Raji (cell line): ENCODE results near the gene PIK3R5.

ENCODE experiments used
- POLR2A ChIP-seq: IDR thresholded peaks from 2 replicates; pipeline ENCODE4 v1.6.1; 2011; ENCODE audit warnings: low read depth, low read length, control low read depth; ENCODE audit not compliant: insufficient read depth

The PIK3R5 gene

DNA sequence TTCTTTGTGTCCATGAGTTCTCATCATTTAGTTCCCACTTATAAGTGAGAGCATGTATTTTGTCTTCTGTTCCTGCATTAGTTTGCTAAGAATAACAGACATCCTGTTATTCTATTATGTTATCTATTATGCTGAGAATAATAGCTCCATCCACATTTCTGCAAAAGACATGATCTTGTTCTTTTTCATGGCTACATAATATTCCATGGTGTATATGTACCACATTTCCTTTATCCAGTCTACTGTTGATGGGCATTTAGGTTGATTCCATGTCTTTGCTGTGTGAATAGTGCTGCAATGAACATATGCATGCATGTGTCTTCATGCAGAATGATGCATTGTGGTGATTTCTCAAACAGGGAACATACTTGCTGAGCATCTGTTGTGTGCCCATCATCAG is 21.4 kb downstream of the PIK3R5 start:
- TF ChIP-seq POLR2A: no peak

DNA sequence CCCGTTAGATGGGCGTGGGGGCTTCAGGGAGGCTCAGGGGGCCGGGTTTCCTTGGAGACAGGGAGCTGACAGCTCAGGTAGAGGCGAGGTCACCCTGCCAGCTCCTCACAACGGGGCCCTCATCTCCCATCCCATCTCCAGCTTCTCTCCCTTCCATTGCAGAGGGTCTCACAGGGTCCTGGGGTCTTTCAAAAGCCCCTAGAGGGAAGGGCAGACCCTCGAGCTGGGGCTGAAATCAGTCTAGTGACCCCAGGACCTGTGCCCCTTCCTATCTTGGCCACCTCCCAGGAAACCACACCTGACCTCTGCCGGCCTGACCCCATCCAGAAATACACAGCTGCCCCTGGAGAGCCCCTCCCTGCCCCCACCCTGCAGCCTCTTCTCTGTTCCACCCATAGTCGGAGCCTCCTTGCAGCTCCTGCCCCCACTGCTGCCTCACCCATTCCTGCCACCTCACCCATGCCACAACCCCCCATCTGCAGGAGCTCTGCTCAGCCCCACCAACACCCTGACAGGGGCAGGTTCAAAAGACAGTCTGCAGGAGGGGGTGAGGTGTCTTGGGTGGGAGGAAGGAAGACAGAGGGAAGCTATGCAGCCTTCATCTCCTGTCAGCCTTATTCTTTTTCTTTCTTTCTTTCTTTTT is 23.4 kb downstream of the PIK3R5 start:
- TF ChIP-seq POLR2A: no peak

DNA sequence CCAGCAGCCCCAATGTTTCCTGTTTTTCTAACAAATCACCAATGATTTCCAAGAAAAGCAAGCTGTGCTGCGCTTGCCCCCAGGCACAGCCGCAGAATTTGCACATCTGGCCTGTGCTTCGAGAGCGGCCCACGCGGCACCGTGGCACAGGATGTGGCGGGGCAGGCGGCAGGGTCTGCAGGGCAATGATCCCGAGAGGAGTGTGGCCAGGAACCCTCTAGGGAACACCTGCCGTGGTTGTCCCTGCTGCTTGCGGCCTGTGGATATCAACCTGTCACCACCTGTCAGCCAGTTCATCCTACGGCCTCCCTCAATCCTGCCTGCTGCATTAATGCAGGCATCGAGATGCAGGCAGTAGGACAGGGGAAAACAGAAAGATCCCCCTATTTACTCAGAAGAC is 24.0 kb downstream of the PIK3R5 start:
- no peak for TF ChIP-seq POLR2A

DNA sequence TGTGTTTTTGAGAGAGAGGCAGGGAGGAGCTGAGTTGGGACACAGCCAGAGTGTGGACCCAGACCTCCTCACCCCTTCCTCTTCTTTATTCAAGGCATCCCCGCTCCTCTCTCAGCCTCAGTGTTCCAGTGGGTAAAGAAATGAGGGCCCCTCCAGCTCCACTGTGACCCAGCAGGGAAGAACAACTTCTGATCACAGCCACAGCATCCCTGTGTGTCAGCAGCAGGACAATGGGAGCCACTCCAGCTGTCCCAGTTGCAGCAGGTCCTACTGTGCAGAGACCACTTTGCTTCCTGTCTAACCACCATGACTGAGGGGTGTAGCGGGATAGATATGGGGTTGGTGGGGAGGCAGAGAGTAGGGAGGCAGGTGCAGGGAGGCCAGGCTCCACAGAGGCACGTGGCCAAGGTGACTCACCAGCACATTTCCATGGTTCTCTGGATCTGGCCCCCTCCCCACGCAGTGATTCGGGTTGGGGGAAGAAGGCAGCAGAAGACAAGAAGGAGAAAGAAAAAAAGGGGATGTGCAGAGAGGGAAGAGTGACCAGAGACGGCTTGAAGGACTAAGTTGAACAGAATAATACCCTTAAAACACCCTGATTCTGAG is 24.5 kb downstream of the PIK3R5 start:
- TF ChIP-seq POLR2A: no peak

DNA sequence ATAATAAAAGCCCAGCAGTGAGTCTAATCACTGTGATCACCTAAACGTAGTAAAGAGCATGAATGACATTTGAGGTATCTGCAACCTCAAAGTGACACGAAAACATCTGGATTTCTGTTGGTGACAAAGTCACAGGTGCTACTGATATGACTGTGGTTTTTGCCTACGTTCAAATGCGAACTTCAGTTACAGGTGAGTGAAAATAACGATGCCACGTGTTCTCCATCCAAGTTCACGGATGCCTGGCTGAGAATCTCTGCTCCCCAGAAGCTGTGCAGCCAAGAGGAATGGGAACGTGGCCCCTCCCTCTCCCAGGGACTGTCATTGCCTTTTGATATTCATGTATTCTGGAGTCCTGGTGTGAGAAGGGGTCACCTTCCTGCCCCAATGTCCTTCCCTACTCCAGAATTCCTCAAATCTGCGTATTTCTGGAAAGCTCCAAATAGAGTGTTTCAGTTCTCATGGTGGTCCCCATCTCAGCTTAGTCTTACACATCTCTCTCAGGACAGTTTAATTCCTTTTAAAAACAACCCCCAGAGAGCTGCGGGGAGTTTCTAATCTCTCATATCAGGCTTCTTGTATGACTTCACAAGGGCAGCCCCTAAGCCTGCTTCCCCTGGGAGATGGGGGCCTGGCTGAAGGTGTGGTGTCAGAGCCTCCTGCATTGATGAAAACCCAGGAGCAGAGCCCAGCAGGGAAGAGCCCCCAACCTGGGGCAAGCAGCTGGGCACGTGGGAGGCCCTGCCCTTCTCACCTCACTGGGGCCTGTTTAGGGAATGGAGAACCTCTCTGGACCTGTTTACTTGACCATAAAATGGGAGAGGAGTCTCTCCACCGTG is 25.8 kb downstream of the PIK3R5 start:
- TF ChIP-seq POLR2A: no peak

DNA sequence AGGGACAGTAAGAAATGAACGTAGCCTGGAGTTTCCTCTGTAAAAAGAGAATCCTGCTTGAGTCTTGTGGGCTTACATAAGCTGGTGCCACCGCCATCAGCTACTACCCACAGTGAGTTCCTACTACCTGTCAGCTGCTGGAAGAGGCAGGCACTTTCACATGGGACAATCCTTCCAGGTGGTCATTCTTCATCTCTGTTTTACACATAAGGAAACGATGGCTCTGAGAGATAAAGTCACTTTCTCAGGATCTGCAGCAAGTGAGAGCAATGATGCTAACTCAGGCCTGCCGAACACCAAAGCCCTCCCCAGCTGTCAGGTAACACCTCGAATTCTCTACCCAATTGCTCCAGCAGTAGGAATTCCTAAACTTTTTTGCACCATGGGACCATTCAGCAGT is 26.6 kb downstream of the PIK3R5 start:
- no peak for TF ChIP-seq POLR2A

DNA sequence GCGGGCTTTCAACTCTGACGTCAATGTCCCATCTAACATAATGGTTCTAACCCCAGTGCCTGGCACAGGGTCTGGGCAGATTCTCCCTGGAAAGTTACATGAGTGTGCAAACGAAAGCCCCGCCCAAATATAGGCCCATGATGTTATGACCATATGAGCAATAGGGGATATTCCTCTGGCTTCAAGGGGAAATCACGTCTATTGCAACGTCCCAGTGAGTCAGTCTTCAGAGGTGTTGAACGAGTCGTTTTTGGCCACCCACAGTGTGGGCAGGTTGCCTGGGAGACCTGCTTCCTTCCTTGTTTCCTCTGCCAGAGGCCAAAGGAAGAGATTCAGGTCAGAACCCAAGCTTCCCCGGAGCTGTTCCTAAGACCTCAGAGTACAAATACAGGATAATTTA is 30.3 kb downstream of the PIK3R5 start:
- TF ChIP-seq POLR2A: no peak

DNA sequence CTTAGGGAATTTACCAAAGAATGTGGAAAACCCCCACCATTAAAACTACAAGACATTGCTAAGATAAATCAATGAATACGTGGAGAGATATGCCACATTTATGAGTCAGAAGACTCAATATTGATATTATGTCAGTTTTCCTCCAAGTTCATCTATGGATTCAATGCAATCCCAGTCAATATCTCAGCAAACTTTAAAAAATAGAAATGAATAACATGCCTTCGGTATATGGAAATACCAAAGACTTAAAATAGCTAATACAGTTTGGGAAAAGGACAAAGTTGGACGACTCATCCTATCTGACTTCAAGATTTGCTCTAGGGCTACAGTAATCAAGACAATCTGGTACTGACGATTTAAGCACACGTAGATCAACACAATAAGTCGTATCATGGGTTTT is 31.2 kb downstream of the PIK3R5 start:
- no peak for TF ChIP-seq POLR2A

DNA sequence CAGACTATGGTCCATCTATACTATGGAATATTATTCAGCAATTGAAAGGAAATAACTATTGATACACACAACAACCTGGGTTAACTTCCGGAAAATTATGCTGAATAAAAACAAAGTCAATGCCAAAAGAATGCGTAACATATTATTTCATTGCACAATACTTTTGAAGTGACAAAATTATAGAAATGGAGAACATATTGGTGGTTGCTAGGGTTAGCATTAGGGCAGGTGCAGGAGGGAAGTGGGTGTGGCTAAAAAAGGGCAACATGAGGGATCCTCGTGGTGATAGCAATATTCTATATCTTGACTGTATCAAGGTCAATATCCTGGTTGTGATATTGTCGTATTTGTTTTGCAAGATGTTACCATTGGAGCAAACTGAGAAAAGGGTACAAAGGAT is 34.9 kb downstream of the PIK3R5 start:
- no peak for TF ChIP-seq POLR2A

DNA sequence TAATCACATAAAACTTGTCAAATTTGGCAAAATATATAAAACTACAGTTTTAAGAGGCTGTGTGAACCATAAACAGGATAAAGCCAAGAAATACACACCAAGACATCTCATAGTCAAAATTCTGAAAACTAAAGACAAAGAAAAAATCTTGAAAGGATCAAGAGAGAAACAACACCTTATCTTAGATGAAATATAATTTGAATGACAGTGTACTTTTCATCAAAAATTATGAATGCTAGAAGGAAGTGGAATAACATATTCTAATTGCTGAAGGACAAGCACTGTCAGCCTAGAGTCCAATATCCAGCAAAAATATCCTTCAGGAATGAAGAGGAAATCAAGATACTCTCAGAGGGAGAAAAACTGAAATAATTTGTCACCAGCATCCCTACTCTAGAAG is 37.2 kb downstream of the PIK3R5 start:
- TF ChIP-seq POLR2A: no peak

DNA sequence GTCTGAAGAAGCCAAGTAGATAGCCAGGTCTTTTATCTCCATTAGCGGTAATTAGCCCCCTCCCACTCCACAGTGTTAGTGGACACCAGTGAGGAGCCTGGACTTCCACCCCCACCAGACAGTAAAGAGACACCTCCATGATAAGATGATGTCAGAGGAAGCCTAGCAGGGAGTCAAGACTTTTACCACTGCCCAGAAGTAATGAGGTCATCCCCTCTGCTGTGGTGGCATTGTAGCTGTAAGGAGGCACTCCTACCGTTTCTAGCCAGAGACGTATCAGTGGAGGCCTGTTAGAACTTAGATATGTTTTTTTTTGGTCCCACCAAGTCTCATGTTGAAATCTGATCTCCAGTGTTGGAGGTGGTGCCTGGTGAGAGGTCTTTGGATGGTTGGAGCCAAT is 38.1 kb downstream of the PIK3R5 start:
- TF ChIP-seq POLR2A: no peak

DNA sequence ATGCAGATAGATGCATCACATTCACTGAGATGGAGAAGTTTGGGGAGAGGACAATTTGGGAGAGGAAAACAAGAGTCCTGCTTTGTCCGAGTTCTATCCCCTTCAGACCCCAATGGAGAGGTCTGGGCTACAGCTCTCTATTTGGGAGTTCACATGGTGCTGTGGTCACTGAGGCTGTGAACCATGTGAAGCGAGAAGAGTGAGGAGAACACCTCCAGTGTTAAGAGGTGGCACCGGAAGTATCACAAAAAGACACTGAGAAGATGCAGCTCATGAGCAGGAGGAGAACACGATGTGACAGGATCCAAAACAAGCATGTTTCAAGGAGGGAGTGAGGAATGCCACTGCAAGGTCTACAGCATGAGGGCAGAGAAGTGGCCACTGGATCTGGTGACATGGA is 39.7 kb downstream of the PIK3R5 start:
- TF ChIP-seq POLR2A: no peak

DNA sequence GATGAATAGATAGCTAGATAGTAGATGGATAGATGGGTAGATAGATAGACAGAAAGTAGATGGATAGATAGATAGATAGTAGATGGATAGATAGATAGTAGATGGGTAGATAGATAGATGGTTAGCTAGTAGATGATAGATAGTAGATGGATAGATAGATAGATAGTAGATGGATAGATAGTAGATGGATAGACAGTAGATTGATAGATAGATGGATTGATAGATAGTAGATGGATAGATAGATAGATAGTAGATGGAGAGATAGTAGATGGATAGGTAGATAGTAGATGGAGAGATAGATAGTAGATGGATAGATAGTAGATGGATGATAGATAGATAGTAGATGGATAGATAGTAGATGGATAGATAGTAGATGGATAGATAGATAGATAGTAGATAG is 40.4 kb downstream of the PIK3R5 start:
- no peak for TF ChIP-seq POLR2A

DNA sequence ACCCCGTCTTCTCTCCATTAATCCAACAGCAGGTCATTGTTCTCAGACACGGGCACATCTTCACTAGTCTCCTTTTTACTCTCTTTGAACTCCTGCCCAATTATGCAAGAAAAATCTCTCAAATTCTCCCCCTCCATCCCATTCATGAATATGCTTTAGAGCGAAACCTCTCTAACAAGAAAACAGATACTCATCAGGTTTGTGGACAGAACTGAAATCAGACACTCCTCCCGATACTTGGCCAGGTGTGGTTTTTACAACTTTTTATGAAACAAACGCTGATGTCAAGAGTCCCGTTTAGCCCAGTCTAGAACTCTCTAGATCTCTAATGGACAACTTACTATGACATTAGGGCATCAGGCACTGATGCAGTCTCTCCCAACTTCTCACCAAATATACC is 40.9 kb downstream of the PIK3R5 start:
- no peak for TF ChIP-seq POLR2A

DNA sequence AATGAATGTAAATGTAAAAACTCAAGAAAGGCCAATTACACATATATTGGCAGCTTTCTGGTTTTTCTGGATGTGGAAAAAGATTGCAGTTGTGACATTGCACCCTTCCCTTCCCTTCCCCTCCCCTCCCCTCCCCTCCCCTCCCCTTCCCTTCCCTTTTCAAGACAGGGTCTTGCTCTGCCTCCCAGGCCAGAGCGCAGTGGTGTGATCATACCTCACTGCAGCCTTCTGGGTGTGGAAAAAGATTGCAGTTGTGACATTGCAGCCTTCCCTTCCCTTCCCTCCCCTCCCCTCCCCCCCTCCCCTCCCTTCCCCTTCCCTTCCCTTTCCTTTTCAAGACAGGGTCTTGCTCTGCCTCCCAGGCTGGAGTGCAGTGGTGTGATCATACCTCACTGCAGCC is 41.7 kb downstream of the PIK3R5 start:
- no peak for TF ChIP-seq POLR2A

DNA sequence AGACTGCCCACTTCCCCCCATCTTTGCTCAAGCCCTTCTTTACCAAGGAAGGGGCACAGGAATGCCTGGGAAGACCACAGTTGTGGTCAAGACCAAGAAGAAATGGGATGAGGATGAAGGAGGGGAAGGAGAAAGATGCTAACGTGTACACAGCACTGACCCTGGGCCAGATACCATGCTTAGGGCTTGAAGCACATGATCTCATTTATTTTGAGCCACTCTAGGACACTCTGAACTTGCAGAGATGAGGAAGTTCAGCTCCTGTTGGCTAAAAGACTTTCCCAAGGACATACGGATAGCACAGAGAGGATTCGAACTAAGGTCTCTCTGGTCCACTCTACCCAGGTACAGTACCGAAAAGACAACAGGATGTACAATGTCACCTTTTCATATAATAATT is 42.6 kb downstream of the PIK3R5 start:
- TF ChIP-seq POLR2A: no peak
